ENCODE measurements around the gene WNT7B. TPM values are rescaled to one million over a fixed set of nuclear protein-coding genes. Genes with fewer than 3 reads are reported as not detected.

WNT7B gene
- total RNA-seq = not detected
- long read RNA-seq = 0 reads

DNA sequence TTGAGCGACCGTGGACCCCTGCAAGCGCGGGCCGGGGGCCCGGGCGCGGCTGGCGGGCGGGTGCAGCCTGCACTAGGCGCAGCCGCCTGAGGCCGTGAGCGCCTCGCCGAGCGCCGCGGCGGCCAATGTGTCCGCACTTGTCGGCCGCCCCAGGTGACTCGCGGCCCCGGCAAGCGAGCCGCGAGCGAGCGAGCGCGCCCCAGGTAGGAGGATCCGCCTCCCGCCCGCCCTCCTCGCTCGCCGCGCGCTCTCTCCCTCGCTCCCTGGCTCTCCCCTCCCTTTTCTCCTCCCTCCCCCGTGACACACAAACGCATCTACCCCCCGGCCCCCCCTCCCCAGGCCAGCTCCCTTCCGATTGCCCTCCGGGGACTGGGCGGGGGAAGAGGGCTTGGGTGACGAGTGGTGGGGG lies at the start of gene WNT7B:
TSS of gene WNT7B (minus strand) at position 160 of the 409 bp plus-strand sequence. CDS start 408 bp downstream, outside the sequence.
- intact Hi-C loops (cut with DNase I) = no loop called here

GRCh38 chr22:46025973-46026898 lies 49.3 kb upstream of the WNT7B start:
- intact Hi-C loops (cut with DNase I) = no loop called here
- DNase-seq (ENCODE audit: low spot score) = peak; percentile 60

More for the DNA sequence above, at the start of gene WNT7B:
- DNase-seq (ENCODE audit: low spot score) = no peak

GRCh38 chr22:46025225-46025972 lies 48.4 kb upstream of the WNT7B start:
- DNase-seq (ENCODE audit: low spot score) = peak; percentile 46

DNA sequence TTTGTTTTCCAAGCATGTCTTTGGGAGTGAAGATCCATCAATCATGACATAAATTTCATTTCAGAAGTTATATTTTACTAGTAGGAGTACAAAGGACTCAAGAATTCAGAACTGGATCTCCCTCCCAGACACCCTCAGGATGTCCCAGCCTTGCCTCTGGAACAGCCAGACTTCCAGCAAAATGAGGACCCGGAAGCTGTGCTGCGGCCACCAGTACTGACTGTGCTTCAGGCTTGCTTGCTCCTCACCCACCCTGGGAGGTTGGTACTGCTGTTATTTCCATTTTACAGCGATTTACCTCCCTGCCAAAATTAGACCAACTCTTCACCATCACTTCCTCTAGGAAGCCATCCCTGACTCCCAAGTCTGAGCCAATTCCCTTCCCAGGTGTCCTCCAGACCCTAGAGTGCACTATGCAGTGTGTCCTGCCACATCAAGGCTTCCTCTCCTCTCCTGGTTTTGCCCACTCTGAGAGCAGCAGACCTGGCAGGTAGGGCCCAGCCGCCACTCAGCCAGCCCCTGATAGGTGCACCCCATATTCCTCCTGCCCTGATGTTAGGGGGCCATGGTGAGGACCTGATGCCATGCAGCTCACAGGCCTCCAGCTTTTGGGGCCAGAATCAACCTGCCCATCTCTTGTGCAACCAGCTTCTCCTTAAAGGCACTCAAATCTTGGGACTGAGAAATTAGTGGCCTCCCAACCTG lies 47.3 kb upstream of the WNT7B start:
- intact Hi-C loops (cut with DNase I) = no loop called here
- peak; percentile 44 for DNase-seq (ENCODE audit: low spot score)

More at GRCh38 chr22:46025225-46025972, 48.4 kb upstream of the WNT7B start:
- intact Hi-C loops (cut with DNase I) = no loop called here

DNA sequence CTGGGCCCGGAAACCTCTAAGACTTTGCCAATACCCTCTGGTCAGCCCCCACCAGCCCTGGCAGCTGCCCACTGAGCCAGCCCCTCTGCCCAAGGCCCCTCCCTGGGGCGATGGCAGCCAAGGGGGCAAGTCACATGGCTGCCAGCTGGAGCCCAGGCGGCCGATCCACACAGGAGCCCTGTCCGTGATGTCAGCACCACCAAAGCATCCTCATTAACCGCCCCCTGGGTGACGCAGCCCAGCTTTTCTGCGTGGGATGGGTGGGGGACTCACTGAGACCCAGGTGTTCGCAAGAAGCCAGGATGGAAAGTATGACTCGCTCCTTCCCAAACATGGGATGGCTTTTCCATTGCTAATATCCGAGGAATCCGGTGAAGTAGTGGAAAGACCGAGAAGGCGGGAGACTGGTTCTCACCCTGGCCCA lies 46.6 kb upstream of the WNT7B start:
- intact Hi-C loops (cut with DNase I) = no loop called here
- DNase-seq (ENCODE audit: low spot score) = peak; percentile 73

DNA sequence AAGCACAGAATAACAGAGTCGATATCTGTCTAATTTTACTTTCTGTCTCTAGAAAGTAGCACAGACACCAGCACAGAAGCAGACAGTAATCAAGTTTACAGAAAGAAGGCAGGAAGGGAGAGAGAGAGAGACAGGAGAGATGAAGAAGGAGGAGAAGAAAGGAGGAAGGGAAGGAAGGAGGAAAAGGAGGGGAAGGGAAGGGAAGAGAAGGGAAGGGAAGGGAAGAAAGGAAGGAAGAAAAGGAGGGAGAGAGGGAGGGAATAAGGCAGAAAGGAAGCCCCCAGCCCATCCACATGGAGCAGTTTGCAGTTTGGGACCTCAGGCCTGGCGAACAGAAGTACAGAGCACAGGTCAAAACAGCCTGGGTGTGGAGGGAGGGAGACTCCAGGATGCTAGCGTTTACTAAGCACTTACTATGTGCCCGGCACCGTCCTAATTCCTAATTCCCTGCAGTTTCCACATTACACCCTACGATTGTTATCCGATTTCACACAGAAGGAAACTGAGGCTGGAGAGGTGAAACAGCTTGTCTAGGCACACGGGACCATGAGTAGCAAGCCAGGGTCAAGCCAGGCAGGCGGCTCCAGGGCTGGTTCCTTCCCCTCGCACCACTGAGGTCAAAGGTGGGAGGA lies 46.0 kb upstream of the WNT7B start:
- DNase-seq (ENCODE audit: low spot score) = no peak
- intact Hi-C loops (cut with DNase I) = no loop called here

- intact Hi-C loops (cut with DNase I) = no loop called here
- no peak for DNase-seq (ENCODE audit: low spot score)
Measured at GRCh38 chr22:46021577-46021976, 44.6 kb upstream of the WNT7B start.

- intact Hi-C loops (cut with DNase I) = no loop called here
- DNase-seq (ENCODE audit: low spot score) = peak; percentile 19
Measured at GRCh38 chr22:46019351-46019750, 42.4 kb upstream of the WNT7B start.

DNA sequence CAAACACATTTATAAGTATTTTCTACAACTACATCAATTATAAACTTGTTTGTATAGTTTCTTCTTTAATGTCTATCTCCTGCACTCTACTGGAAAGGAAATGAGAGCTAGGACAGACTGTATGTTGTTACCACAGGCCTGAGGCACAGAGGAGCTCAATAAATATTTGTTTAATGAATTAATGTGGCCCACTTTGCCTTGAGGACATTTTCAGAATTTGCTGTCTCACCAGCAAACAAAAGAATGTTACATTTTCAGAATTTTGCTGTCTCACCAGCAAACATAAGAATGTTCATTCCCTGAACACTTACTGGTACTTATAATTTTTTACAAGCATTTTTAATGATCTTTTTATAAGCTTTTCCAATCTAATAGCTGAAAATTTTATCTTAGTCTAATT lies 41.9 kb upstream of the WNT7B start:
- intact Hi-C loops (cut with DNase I) = no loop called here
- peak; percentile 15 for DNase-seq (ENCODE audit: low spot score)

DNA sequence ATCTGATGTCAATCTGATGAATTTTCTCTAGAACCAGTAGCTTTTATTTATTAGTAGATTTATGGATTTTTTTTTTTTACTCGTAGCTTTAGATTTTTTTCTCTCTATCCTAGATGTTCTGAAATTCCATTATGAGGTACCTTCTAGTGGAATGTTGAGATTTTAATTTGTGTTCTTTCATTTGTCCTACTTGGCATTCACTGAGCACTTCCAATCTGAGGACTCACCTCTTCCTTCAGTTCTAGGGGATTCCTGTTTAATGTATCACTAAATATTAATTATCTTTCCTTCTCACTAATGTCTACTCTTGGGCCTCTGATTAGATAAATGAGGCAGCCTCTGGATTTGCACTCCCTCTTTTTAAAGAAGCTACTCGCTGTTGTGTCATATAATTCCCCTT lies 40.2 kb upstream of the WNT7B start:
- intact Hi-C loops (cut with DNase I) = no loop called here
- DNase-seq (ENCODE audit: low spot score) = no peak

GRCh38 chr22:46013460-46014416 lies 36.8 kb upstream of the WNT7B start:
- DNase-seq (ENCODE audit: low spot score) = peak; percentile 96
- intact Hi-C loops (cut with DNase I) = loop anchor here (5.0 kb wide), 1 partner anchor 59 kb away; no protein-coding TSS in a partner anchor

DNA sequence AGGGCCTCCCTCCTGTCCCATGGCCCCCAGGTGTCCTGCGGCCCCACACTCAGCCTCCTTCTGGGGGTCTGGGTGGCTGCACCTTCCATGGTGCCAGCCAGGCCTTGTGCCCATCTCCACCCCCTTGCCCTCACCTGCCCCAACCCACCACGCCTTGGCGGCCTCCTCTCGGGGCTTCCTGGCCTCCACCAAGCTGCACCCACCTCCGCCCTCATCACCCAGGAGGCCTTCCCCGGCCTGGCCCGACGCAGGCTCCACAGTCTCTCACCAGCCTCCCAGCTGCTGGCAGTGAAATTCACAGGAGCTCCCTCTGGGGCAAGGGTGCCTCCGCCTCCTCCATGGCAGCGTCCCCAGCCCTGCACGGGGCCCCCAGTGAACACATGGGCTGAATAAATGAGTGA lies 35.9 kb upstream of the WNT7B start:
- DNase-seq (ENCODE audit: low spot score) = peak; percentile 70
- intact Hi-C loops (cut with DNase I) = loop anchor here (5.0 kb wide), 1 partner anchor 59 kb away; no protein-coding TSS in a partner anchor

GRCh38 chr22:46012182-46012880 lies 35.4 kb upstream of the WNT7B start:
- peak; percentile 39 for DNase-seq (ENCODE audit: low spot score)
- intact Hi-C loops (cut with DNase I) = loop anchor here (5.0 kb wide), 1 partner anchor 60 kb away; no protein-coding TSS in a partner anchor

- intact Hi-C loops (cut with DNase I) = loop anchor here (5.0 kb wide), 1 partner anchor 61 kb away; no protein-coding TSS in a partner anchor
Measured at GRCh38 chr22:46011627-46012181, 34.7 kb upstream of the WNT7B start.

GRCh38 chr22:46010951-46011626 lies 34.1 kb upstream of the WNT7B start:
- intact Hi-C loops (cut with DNase I) = loop anchor here (5.0 kb wide), 1 partner anchor 61 kb away; no protein-coding TSS in a partner anchor
- peak; percentile 70 for DNase-seq (ENCODE audit: low spot score)

More at GRCh38 chr22:46011627-46012181, 34.7 kb upstream of the WNT7B start:
- DNase-seq (ENCODE audit: low spot score) = peak; percentile 74

DNA sequence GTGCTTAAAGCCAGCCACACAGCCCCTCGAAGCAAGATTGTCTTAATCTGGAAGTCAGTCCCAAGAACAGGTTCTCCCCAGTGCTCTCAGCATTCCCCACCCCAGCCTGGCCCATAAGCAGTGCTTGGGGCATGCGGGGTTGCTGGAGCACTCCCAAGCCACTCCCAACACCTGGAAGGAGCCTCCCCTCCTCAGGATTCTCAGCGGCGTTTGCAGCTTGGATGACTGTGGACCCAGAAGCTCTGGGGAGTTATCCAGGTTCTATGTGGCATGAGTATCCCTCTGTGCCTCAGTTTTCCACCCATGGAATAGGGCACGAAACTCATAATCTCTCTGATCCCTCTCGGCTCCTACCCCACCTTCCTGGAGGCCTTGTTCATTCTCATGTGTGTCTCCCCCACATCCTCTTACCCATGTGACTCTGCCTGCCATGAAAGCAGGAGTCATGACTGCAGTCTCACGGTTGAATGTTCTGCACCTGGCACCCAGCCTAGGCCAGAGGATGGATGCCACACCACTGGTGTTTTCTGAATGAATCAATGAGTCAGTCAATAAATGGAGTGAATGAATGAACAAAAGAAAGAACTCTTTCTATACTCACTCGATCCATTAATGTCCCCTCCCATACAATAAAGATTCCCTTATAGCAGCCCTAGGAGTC lies 33.4 kb upstream of the WNT7B start:
- peak; percentile 47 for DNase-seq (ENCODE audit: low spot score)
- intact Hi-C loops (cut with DNase I) = loop anchor here (5.0 kb wide), 1 partner anchor 62 kb away; no protein-coding TSS in a partner anchor

All from cardiac septum (tissue), 1 donor.